Activated naive CD4-positive, alpha-beta T cell treated with anti-CD3 and anti-CD28 coated beads for 36 hours (primary cell): ENCODE measurements around the gene SOHLH1. TPM values are rescaled to one million over a fixed set of nuclear protein-coding genes. Genes with fewer than 3 reads are reported as not detected.
"Not testable (repeated sequence)": the region's sequence is repeated elsewhere in the genome, so short reads cannot be mapped to it uniquely, and the experiment has no call there.

ENCODE experiments used
- CTCF ChIA-PET: fragments of 350-600 bp; sonication (Branson Sonifier 250); formaldehyde crosslinking; loops from one replicate; lab custom pipeline; 2021; ENCODE audit warnings: antibody characterized with exemption; lab: Charles Lee
- DNase-seq: peaks from one replicate; pipeline ENCODE4 v3.0.0-alpha.2; 2020
- H3K27ac Mint-ChIP-seq: one replicate; pipeline ENCODE4 v1.8.0; 2021; ENCODE audit warnings: mild to moderate bottlenecking, mixed read lengths
- H3K27me3 Mint-ChIP-seq: one replicate; pipeline ENCODE4 v1.8.0; 2021; ENCODE audit warnings: low read depth, mixed read lengths
- H3K36me3 Mint-ChIP-seq: one replicate; pipeline ENCODE4 v1.8.0; 2021; ENCODE audit warnings: low read depth, mixed read lengths
- H3K4me1 Mint-ChIP-seq: one replicate; pipeline ENCODE4 v1.8.0; 2021; ENCODE audit warnings: low read depth, mixed read lengths
- H3K4me3 Mint-ChIP-seq: one replicate; pipeline ENCODE4 v1.8.0; 2021; ENCODE audit warnings: mild to moderate bottlenecking, moderate library complexity, mixed read lengths
- H3K9me3 Mint-ChIP-seq: one replicate; pipeline ENCODE4 v1.8.0; 2021; ENCODE audit warnings: mixed read lengths
- intact Hi-C: fragments of 100-400 bp; cut with micrococcal nuclease; formaldehyde crosslinking; loops from one replicate; pipeline ENCODE4 v1.15.1; 2023
- total RNA-seq, 2 experiments: library from RNA; stranded (reverse); gene quantifications; one replicate each; pipeline ENCODE4 v1.2.3, GENCODE V29; 2021

The SOHLH1 gene
- total RNA-seq, 2 experiments from 2014 or later: not detected

DNA sequence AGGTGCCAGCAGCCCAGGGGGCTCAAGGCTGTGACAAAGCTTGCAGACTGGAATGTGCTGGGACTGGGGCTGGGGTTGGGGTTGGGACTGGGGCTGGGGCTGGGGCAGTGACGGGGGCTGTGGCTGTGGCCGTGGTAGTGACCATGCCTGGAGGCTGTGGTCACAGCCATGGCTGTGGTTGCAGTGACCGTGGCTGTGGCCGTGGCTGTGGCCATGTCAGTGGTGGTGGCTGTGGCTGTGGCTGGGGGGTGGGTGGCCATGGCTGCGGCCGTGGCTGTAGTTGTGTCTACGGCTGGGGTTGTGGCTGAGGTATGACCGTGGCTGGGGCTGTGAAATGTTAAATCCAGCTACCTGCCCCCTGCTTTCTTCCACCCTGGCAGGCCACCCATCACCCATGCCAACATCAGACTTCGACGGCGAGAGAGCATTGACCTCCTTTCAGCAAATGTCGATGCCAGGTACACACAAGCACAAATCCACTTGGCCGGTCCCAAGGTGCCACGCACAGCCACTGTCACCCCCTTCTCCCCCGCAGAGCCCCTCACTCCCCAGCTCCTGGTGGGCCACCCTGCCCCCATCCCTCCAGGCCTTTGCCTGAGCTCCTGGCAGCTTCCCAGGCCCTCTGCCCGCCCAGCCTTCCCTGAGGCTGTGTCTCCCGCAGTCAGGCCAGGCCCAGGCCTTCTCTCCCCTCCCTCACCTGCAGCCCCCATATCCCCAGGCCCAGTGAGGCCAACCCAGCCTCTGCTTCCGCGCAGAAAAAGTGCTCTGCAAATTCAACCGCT is 20.9 kb downstream of the SOHLH1 start:
- Mint-ChIP-seq H3K27me3 (no peaks in the 10 kb centered on the region), H3K27ac (no peak overlapping the region), H3K4me3 (no peak overlapping the region), H3K9me3 (no peaks in the 10 kb centered on the region), H3K4me1 (no peaks in the 10 kb centered on the region), H3K36me3 (no peaks in the 10 kb centered on the region)
- CTCF ChIA-PET: no interaction called here
- no peak for DNase-seq
- intact Hi-C loops: no loop called here

DNA sequence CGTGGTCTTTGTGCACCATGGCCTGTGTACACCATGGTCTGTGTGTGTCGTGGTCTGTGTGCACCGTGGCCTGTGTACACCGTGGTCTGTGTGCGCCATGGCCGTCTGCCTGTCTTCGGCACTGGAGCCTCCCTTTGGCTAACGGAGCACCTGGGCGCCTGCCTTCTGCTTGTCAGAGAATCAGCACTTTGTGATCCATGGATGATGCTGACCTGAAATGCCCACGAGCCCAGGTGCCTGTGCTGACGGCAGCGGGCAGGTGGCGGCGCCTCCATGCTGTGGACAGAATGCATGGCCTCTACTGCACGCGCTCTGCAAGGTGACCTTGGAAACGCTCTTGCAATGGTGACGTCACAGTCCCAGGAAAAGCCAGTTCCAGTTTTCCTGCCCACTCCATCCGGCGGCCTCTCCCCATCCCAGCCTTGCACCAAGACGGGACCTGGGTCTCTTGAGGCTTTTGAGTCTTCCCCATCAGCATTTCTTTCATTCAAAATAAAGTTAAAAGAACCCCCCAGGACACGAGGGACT is 21.6 kb downstream of the SOHLH1 start:
- CTCF ChIA-PET: no interaction called here
- H3K4me3 Mint-ChIP-seq: no peak overlapping the region
- no peaks in the 10 kb centered on the region for H3K36me3 Mint-ChIP-seq
- intact Hi-C loops: no loop called here
- no peak overlapping the region for H3K27ac Mint-ChIP-seq
- DNase-seq: no peak
- no peaks in the 10 kb centered on the region for H3K9me3 Mint-ChIP-seq
- no peaks in the 10 kb centered on the region for H3K4me1 Mint-ChIP-seq
- no peaks in the 10 kb centered on the region for H3K27me3 Mint-ChIP-seq

- DNase-seq: no peak
Measured at GRCh38 chr9:135676891-135677290, 22.4 kb downstream of the SOHLH1 start.

DNA sequence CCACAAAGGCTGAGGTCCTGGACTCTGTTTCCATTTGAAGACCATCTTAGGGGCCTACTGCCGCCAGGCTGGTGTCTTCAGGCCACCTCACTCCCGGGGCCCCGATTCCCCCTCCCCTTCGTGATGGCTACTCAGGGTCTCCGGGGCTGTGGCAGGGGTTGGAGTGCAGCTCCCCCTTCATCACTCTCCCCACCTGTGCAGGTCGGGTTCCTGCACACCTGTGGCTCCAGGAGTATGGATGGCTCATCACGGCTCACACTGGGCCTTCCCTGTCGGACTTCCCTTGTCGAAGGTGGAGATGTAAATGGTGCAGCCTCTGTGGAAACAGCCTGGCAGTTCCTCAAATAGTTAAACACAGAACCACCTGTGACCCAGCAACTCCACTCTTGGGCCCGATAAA is 24.3 kb downstream of the SOHLH1 start:
- H3K4me1 Mint-ChIP-seq: no peaks in the 10 kb centered on the region
- CTCF ChIA-PET: no interaction called here
- no peaks in the 10 kb centered on the region for H3K9me3 Mint-ChIP-seq
- no peak for DNase-seq
- H3K36me3 Mint-ChIP-seq: no peaks in the 10 kb centered on the region
- H3K27ac Mint-ChIP-seq: no peak overlapping the region
- intact Hi-C loops: no loop called here
- no peak overlapping the region for H3K4me3 Mint-ChIP-seq
- peaks cover 2% of the 10 kb centered on the region for H3K27me3 Mint-ChIP-seq

More at GRCh38 chr9:135676891-135677290, 22.4 kb downstream of the SOHLH1 start:
- Mint-ChIP-seq H3K4me1 (no peaks in the 10 kb centered on the region), H3K27ac (no peak overlapping the region), H3K9me3 (no peaks in the 10 kb centered on the region), H3K4me3 (no peak overlapping the region), H3K36me3 (no peaks in the 10 kb centered on the region), H3K27me3 (peaks cover 2% of the 10 kb centered on the region)
- CTCF ChIA-PET: no interaction called here
- intact Hi-C loops: no loop called here

DNA sequence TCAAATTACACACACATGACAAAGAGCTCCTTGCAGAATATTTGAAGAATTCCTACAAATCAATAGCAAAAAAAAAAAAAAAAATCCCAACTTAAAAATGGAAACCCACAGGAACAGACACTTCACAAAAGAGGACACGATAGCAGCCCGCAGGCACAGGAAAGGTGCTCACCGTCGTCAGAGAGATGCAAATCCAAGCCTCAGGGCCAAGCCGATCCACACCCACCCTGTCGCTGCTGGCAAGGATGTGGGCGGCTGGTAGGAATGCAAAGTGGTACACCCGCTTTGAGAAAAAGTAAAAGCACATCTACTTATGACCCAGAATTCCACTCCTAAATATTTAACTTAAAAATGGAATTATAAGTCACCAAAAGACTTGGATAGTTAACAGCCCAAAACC is 25.3 kb downstream of the SOHLH1 start:
- H3K4me3 Mint-ChIP-seq: no peak overlapping the region
- H3K27me3 Mint-ChIP-seq: peaks cover 2% of the 10 kb centered on the region
- H3K36me3 Mint-ChIP-seq: no peaks in the 10 kb centered on the region
- H3K4me1 Mint-ChIP-seq: no peaks in the 10 kb centered on the region
- DNase-seq: no peak
- CTCF ChIA-PET: no interaction called here
- H3K27ac Mint-ChIP-seq: no peak overlapping the region
- peaks cover 3% of the 10 kb centered on the region for H3K9me3 Mint-ChIP-seq
- intact Hi-C loops: no loop called here

DNA sequence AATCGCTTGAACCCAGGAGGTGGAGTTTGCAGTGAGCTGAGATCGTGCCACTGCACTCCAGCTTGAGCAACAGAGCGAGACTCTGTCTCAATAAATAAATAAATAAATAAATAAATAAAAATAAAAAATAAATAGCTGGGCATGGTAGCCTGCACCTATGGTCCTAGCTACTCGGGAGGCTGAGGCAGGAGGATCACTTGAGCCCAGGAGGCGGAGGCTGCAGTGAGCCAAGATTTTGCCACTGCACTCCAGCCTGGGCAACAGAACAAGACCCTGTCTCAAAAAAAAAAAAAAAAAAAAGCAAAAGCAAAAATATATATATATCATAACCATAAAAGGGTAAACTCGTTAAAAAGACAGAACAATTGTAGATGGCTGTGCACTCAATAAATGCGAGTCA is 26.5 kb downstream of the SOHLH1 start:
- H3K4me1 Mint-ChIP-seq, H3K27ac Mint-ChIP-seq, H3K27me3 Mint-ChIP-seq, intact Hi-C loops, DNase-seq, H3K9me3 Mint-ChIP-seq, H3K36me3 Mint-ChIP-seq, H3K4me3 Mint-ChIP-seq: not testable (repeated sequence)
- CTCF ChIA-PET: interaction anchor here (0.6 kb wide), 1 partner anchor 179 kb away, joined by 4 read pairs; no protein-coding TSS in a partner anchor

DNA sequence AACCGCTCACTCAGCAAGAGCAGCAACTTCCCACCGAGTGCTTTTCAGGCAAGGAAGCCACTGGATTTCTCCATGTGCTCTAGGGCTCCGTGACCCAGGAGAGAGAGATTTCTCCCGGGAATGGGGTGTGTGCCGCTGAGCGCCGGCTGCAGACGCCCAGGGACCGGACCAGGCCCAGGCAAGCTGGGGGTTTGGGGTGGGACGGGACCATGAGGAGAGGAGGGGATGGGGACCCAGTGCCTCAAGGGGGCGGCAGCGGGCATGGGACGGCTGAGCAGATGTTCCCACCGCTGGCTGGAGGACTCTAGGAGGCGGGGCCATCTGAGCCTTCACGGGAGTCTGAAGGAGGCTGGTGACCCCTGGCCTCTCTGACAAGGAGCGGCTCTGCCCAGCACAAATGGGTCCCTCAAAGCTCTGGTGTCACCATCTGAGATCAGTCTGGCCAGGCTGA is 27.7 kb downstream of the SOHLH1 start:
- no peak overlapping the region for H3K4me3 Mint-ChIP-seq
- intact Hi-C loops: no loop called here
- H3K27ac Mint-ChIP-seq: no peak overlapping the region
- H3K9me3 Mint-ChIP-seq: peaks cover 3% of the 10 kb centered on the region
- no peak for DNase-seq
- no peaks in the 10 kb centered on the region for H3K36me3 Mint-ChIP-seq
- H3K27me3 Mint-ChIP-seq: peaks cover 2% of the 10 kb centered on the region
- CTCF ChIA-PET: no interaction called here
- H3K4me1 Mint-ChIP-seq: no peaks in the 10 kb centered on the region

DNA sequence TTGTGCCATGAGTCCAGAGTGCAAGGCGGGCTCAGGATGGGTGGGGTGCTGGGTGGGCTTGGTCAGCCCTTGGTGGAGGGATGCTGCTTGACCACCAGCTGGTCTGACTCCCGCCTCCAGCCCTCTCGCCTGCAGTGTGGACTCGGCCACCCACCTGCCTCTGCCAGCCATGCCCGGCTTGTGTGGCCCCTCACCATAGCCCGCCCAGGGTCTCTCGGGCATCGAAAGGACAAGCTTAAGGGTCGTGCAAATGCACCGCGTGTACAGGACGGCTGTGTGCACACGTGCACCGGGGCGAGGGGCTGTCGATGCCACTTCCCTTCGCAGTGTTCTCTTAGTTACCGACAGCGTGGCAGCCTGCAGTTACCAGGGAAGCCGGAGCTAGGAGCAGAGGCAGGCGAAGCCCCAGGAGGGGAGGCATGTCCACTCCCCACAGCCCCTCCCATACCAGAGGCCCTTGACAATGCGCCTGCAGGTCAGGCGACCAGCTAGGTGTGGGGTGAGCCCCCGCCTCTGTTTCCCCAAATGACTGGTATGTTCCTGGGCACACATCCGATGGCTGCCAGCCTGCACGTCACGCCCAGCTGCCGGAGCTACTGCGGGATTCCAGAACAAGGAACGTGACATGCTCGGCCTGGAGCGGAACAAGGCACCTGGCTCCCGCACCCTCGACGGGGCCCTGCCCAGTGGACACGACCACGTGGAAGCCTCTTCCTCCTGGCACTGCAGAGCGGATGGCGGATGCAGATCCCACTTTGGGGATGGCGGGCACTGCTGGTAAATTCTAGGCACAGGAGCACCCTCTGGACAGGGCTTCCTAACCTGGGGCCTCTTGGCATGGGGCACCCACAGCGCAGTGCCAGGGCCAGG is 28.3 kb downstream of the SOHLH1 start:
- peaks cover 2% of the 10 kb centered on the region for H3K27me3 Mint-ChIP-seq
- DNase-seq: no peak
- peaks cover 3% of the 10 kb centered on the region for H3K9me3 Mint-ChIP-seq
- intact Hi-C loops: no loop called here
- CTCF ChIA-PET: no interaction called here
- no peaks in the 10 kb centered on the region for H3K4me1 Mint-ChIP-seq
- H3K36me3 Mint-ChIP-seq: no peaks in the 10 kb centered on the region
- no peak overlapping the region for H3K27ac Mint-ChIP-seq
- no peak overlapping the region for H3K4me3 Mint-ChIP-seq

GRCh38 chr9:135669616-135670285 is 29.5 kb downstream of the SOHLH1 start:
- DNase-seq: peak; percentile 0
- Mint-ChIP-seq H3K4me3 (no peak overlapping the region), H3K27ac (no peak overlapping the region), H3K9me3 (peaks cover 3% of the 10 kb centered on the region), H3K4me1 (no peaks in the 10 kb centered on the region), H3K36me3 (no peaks in the 10 kb centered on the region), H3K27me3 (peaks cover 4% of the 10 kb centered on the region)
- intact Hi-C loops: no loop called here
- CTCF ChIA-PET: no interaction called here

DNA sequence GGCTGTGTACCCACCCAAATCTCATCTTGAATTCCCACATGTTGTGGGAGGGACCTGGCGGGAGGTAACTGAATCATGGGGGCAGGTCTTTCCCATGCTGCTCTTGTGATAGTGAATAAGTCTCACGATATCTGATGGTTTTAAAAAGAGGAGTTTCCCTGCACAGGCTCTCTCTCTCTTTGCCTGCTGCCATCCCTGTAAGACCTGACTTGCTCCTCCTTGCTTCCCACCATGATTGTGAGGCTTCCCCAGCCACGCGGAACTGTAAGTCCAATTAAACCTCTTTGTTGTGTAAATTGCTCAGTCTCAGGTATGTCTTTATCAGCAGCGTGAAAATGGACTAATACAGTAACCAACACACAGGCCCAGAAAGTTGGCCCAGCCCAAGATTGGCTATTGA is 30.3 kb downstream of the SOHLH1 start:
- H3K27me3 Mint-ChIP-seq: not testable (repeated sequence)

GRCh38 chr9:135667463-135668001 is 31.7 kb downstream of the SOHLH1 start:
- Mint-ChIP-seq H3K27me3 (peaks cover 4% of the 10 kb centered on the region), H3K27ac (no peak overlapping the region), H3K4me3 (no peak overlapping the region), H3K36me3 (no peaks in the 10 kb centered on the region), H3K9me3 (peaks cover 3% of the 10 kb centered on the region), H3K4me1 (no peaks in the 10 kb centered on the region)
- CTCF ChIA-PET: no interaction called here
- intact Hi-C loops: no loop called here
- no peak for DNase-seq

More for the DNA sequence above, 30.3 kb downstream of the SOHLH1 start:
- peak; percentile 1 for DNase-seq
- CTCF ChIA-PET, intact Hi-C loops, H3K36me3 Mint-ChIP-seq, H3K4me3 Mint-ChIP-seq, H3K27ac Mint-ChIP-seq, H3K4me1 Mint-ChIP-seq, H3K9me3 Mint-ChIP-seq: not testable (repeated sequence)
